Activated CD4-positive, CD25-positive, alpha-beta regulatory T cell treated with anti-CD3 and anti-CD28 coated beads, Interleukin-2, amount 50 U/mL, for 24 hours (primary cell): Measurements from ENCODE around the gene LST1.
"Not testable (repeated sequence)": the region's sequence is repeated elsewhere in the genome, so short reads cannot be mapped to it uniquely, and the experiment has no call there.

Experiments used
- ATAC-seq, 2 donors: fragments of 150-1000 bp; cut with Tn5 transposase; one replicate each; pipeline ENCODE4 v1.10.0; 2021; ENCODE audit warnings: mild to moderate bottlenecking in 1 of 2, moderate library complexity in 1 of 2

The LST1 gene

DNA sequence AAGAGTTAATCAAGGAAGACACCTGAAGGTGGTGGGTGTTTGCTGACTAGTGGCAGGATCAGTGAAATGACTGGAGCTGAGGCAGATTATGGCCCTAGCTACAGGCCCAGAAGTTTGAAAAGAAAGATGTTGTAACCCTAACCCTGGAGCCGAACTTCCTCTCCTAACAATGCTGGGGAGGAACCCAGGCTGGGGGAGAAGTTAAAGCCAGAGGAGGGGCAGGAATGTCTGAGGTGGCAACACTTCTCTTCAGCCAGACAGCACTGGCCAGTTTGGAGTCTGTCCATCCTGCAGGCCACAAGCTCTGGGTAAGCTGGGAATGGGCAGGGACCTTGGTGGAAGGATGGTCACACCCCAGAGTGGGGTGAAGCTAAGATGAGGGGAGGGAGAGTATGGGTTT lies at the start of gene LST1:
Gene LST1 (plus strand): TSS at position 270 of the 400 bp plus-strand sequence. CDS start 1,023 bp downstream, outside the sequence.
- peak; percentile 7 to 11 for ATAC-seq

DNA sequence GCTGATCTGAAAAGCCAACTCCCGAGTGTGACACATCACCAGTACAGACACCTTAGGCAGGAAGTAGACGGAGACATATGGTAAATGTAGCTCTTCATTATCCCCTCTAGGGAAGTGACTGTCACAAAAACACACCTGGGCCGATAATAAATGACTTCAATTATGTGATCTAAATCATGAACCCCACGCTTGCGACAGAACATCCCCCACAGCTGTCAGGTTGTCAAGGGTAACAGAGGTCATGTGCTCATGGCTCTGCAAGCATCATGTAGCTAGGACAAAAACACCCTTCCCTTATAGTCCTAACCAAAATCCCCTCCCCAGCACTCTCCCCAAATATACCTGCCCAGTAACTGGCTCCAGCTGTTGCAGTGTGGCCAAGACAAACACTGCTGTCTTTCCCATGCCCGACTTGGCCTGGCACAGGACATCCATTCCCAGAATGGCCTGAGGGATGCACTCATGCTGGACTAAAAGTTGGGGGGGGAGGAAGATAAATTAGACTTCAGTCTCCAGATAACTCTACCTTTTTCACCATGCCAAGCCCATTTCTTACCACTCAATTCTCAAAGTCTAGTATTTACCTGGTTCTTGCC lies 47.2 kb upstream of the LST1 start:
- no peak for ATAC-seq

DNA sequence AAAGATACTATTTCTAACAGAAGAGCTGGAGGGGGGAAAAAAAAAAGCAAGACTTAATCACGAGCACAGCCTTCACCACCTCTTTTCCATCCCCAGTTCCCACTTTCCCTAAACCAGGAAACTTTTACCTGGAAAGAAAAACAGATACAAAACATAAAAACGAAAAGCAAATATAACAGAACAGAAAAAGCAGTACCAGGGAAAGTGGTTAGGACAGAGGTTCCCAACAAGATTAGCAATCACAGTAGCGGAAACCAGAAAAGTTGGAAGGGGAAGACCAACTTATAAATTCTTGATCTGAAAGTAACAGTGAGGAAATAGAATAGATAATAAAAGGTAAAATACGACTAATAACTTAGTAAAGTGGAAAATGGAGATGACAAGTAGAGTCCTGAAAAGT lies 45.4 kb upstream of the LST1 start:
- ATAC-seq: no peak

DNA sequence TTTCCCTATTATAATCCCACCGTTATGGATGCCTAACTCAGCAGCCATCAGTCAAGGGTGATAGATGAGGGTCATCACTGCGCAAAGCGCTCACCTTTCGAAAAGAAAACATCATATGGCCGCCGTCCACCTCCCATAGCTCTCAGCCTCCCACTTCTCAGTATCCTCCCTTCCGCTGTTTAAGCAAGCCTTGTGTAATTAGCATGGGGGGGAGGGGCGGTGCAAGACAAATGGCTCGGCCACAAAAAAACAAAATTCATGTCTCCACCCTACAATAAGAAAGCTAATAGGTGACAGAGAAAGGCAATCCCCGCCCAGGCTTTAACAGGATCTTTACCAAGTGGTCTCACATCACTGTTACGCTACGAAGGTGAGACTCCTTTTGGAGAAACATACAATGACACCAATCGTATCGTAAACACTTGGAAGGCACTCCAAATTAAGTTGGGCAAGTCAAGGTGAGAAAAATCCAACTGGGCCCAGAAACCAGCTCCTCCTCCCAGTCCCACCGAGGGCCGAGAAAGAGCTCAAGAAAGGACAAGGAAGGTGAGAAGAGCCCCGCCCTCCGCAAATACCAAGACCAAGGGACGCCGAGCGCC lies 44.9 kb upstream of the LST1 start:
- ATAC-seq: peak; percentile 6 to 18

DNA sequence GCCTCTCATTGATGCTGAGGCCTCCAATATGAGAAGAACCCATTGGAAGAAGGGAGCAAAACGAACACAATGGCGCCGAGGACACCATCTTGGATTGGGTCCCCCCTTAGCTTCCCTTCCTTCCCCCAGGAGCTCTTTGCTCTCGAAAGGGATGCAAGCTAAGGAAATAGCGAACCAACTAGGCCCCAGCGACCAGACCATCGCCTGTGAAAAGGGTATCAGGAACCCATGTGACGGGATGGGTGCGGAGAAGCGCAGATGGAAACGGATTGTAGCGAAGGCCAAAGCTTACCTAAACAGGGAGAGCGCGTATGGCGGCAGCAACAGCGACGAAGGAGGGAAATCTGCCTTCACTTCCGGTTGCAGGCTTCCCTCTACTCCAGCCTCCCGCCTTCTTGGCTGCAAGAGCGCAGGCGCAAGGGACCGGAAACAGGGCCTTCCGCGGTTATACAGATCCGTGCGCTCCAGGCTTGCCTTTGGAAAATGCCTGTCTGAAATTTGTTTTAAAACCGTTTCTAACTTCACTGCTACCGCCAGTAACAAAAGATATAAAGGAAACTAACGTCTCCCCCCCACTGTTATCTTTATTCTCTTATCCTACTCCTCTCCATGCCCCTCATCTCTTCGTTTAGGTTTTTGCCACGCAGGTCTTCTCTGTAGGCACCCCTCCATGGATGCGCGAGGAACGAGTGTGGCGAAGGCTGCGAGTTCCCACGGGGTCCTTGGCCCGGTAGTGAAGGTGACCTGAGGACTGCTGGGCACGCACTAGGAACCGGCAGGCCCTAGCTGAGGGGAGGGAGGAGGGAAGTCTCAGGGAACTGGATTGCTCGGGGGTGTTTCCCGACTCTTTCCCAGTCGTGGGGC lies 44.2 kb upstream of the LST1 start, which contains the start of gene DDX39B:
Gene DDX39B (minus strand): TSS at position 346 of the 864 bp plus-strand sequence. CDS start 1,471 bp downstream, outside the sequence.
- peak; percentile 77 to 85 for ATAC-seq

DNA sequence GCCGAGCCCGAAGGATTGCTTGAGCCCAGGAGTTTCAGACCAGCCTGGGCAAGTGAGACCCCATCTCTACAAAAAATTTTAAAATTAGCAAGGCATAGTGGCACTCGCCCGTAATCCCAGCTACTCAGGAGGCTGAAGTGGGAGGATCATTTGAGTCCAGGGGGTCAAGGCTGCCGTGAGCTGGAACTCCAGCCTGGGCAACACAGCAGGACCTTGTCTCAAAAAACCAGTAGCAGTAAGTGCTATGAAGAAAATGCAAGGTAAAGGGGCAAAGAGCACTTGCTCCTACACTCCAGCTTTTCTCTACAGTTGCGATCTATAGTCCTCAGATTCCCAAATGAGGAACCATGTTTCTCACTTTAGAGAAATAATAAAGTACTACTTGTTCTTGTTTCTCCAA lies 42.4 kb upstream of the LST1 start:
- no peak for ATAC-seq

DNA sequence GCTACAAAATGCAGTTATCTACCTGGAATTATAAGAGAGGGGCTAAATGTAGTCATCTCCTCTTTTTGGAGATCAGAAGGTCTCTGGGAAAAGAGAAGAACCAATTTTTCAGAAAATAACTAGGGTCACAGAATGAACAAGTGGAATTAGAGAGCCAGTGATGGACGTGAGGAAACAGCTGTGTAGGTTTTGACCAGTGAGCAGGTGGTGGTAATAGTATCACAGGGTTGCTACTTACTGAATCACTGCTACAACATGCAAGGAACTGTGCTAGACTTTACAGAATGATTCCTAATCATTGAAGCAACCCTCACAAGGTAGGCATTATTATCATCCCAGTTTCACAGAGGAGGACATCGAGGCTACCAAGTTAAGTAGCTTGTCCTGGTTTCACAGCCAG lies 41.4 kb upstream of the LST1 start:
- ATAC-seq: no peak

DNA sequence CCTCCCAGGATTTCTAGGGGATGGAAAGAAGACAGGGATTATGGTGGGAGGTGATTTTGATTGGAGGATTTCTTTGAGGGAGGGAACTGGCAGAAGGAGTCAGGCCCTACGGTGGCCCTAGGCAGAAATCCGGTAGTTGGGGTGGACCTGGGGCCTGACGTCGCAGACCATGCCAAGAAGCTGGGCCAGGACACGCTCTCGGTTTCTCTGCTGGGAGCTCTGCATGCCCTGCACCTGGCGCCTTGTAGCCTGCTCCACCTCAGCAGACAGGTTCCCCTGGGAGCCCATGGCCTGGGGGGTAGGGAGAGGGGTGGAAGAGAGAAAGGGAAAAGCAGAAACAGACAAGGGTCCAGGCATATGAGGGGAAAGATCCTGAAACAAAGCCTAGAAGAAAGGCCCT lies 40.8 kb upstream of the LST1 start:
- no peak for ATAC-seq

DNA sequence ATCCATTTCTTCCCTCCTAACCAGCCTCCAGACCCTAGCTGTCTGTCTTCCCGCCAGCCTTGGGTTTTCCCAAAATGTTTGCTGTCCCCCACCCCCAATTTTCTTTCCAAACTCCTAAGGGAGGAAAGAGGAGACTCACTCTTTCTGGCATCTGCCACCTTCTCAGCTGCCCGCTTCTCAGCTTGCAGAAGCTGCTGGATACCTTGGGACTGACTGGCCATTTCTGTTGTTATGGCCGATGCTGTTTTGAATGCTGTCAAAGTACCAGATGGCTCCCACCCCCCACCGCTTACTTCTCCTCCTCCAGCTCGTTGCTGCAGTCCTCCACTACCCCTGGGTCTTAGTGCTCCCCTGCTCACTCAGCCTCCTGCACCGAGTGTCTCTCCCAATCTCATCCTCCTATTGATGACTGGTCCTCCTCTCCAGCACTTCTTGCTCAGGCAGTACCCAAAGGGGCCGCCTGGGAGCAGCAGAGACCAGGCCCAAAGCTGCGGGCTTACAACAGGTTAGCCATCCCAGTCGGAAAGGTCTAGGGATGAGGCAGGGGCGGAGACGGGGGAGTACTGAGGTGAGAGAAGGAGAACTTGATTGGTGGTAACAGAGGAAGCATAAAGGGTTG lies 39.6 kb upstream of the LST1 start, which contains the start of gene ATP6V1G2:
Gene ATP6V1G2 (minus strand): TSS at position 270 of the 619 bp plus-strand sequence. CDS start 49 bp downstream, at position 221.
- ATAC-seq: peak; percentile 57 to 58

DNA sequence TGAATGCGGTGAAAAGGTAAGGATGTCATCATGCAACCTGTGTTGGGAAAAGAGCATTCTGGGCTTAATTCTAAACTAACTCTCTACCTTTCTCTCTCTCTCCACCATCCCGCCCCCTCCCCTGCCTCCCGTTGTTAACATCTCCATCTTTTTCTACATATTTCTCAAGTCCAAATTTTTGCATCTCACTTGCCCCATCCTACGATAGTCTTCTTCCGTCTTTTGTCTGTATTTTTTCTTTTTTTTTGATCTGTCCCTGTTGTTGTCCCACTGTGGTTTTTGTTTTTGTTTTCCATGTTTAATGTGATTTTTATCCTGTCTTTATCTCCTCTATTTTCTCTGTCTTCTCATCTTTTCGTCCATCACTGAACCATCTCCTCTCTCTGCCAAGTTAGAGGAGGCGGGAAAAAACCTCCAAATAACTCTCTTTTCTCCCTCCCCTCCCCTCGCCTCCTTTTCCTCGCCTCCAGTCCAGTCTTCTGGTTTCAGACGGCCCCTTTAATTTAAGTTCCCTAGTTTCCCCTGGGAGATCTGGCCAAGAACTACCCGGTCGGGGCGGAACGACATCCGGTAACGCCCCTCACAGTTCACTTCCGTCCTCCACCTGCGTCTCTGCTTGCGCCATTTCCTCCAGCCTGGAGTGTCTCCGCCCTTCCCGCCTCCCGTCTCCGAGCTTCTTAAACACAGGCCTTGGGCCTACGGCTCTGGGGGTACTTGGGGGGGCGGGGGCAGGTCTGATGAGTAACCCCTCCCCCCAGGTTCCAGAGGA lies 38.9 kb upstream of the LST1 start, which contains the start of gene NFKBIL1:
Gene NFKBIL1 (plus strand): TSS at position 651 of the 769 bp plus-strand sequence. CDS start 87 bp downstream, at position 738.
- ATAC-seq: peak; percentile 91

DNA sequence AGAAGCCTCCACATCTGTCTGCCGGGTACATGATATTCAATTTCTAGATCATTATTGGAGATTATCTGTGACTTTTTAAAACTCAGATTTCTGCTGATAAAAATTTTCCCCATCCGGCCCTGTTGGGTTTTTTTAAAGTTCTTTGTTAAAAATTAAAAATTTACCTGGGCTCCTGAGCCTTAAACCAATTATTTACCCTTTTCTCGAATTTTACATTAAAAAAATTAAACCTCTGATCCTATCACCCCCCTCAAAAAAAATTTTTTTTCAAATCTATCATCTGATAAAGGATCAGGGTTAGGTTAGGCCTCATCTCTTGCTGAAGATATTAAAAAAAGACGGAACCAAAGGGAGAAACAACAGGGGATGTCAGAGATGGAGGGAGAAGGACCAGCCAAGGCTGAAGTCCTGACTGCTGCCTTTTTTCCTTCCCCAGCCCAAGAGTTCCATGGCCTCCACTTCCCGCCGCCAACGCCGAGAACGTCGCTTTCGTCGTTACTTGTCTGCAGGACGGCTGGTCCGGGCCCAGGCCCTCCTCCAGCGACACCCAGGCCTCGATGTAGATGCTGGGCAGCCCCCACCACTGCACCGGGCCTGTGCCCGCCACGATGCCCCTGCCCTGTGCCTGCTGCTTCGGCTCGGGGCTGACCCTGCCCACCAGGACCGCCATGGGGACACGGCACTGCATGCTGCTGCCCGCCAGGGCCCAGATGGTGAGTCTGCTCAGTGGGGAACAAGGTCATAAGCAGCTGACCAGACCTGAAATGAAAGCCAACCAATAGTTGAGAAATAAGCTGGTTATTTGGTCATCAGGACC lies 38.1 kb upstream of the LST1 start:
- no peak for ATAC-seq

DNA sequence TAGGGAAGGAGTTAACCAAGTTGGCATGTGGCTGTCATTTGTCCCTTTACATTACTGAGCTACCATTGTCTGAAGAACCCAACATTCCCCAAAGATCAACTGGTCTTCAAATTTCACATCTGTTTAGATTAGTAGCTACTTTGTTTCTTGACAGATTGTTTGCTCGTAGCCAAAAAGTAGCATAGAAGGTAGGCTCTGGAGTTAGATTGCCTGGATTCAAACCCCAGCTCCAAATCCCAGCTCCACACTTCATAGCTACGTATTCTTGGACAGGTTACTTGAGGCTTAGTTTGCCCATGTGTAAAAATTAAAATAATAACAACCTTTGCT lies 37.6 kb upstream of the LST1 start:
- ATAC-seq: no peak

DNA sequence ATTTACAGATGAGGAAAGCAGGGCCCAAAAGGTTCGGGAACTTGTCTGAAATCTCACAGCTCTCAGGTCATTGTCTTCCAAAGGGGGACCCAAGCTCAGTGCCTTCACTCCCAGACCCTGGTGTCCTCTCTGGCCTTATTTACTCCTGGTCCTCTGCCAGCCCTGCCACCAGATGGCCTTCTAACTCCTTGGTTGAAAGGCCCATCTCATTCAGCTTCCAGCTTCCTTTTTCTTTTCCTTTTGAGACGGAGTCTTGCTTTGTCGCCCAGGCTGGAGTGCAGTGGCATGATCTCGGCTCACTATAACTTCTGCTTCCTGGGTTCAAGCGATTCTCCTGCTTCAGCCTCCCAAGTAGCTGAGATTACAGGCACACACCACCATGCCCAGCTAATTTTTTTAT lies 34.7 kb upstream of the LST1 start:
- ATAC-seq: not testable (repeated sequence)

DNA sequence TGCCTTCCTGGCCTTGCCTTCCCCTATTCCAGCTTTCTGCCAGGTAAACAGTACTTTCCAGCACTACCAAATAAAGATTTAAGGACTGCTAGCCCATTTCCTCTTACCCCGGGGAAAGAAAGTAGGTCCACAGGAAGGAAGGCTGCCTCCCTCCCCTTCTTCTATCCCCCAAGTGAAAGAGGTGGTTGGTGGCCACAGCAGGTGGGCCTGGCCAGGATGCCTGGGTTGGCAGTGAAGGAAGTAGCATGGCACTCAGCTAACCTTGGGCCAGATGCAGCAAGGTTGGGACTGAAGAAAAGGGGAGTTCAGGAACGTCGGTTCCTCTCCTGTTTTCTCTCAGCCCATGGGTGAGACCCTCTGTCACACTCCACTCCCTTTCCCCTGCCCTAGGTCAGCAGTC lies 29.8 kb upstream of the LST1 start:
- no peak for ATAC-seq

DNA sequence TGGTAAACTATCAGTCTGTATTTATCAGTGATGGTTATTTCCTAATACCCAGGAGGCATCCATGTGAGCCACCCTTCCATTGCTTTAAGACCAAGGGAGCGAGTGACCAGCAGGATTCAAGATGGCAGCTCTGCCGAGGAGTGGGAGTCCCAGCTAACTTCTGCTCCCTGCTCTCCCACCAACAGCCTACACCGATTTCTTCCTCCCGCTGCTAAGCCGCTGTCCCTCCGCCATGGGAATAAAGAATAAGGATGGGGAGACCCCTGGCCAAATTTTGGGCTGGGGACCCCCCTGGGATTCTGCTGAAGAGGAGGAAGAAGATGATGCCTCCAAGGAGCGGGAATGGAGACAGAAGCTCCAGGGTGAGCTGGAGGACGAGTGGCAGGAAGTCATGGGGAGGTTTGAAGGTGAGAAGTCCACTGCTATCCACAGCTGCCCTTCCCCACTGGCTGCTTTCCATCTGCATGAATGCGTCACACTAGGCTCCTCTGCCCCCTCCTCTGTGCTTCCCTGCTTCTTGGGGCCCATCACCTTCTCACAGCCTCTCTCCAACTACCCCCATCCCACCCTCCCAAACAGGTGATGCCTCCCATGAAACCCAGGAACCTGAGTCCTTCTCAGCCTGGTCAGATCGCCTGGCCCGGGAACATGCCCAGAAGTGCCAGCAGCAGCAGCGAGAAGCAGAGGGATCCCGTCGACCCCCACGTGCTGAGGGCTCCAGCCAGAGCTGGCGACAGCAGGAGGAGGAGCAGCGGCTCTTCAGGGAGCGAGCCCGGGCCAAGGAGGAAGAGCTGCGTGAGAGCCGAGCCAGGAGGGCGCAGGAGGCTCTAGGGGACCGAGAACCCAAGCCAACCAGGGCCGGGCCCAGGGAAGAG lies 28.4 kb upstream of the LST1 start:
- no peak for ATAC-seq

DNA sequence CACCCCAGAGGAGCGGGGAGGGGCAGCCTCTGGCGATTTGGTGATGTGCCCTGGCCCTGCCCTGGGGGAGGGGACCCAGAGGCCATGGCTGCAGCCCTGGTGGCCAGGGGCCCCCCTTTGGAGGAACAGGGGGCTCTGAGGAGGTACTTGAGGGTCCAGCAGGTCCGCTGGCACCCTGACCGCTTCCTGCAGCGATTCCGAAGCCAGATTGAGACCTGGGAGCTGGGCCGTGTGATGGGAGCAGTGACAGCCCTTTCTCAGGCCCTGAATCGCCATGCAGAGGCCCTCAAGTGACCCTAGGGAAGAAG lies 27.8 kb upstream of the LST1 start:
- ATAC-seq: no peak

DNA sequence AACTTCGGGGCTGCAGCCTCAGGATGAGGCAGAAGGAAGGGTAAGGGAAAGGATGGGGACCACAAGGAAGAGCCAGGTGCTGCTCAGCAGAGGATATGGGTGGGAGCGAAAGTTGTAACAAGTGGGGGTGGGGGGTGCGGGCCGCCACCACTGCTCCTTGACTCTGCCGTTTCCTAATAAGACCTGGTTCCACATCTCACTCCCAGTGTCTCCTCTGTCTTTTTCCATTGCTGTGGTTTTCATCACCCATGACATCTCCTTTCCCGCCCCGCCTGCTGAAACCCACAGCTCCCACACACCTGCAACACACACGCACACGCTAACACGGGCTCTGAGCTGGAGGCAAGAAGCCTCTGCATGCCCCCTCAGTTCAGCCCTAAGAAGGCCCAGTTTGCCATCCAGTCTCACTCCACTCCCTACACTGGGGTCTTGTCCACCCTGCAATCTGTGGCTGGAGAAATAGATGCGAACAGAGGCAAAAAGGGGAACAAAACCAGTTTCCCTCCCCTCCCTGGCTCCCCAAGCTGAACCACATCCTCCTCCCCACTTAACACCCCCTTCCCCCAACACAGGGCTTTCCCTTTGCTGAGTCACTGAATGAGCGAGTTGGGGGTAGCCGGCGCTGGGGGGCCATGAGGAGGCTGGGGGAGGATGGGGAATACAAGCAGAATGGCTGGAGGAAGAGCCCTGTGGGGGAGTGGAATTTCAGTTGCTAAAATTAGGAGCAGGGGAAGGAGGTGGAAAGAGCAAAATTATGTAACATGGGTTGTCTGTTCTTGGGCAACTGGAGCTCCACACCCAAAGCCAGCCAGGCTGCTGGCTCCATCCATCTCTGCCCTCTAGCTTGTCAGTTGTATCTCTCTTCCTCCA lies 27.2 kb upstream of the LST1 start:
- peak; percentile 69 to 72 for ATAC-seq

DNA sequence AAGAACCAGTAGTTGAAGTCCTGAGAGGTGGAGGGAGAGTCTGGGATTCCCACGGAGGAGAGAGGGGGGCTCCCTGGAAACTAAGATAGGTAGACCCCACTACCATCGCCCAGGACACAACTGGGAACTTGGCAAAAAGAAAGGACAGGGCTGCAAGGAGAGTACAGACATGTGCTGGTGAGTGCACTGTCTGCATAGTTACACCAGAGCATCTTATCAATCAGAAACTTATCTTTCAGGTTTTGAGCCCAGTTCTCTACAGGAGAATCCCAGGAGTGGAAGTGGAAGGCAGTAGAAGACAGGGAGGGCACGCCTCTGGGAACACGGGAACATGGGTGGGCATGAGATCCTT lies 26.5 kb upstream of the LST1 start:
- ATAC-seq: peak; percentile 21 to 34

DNA sequence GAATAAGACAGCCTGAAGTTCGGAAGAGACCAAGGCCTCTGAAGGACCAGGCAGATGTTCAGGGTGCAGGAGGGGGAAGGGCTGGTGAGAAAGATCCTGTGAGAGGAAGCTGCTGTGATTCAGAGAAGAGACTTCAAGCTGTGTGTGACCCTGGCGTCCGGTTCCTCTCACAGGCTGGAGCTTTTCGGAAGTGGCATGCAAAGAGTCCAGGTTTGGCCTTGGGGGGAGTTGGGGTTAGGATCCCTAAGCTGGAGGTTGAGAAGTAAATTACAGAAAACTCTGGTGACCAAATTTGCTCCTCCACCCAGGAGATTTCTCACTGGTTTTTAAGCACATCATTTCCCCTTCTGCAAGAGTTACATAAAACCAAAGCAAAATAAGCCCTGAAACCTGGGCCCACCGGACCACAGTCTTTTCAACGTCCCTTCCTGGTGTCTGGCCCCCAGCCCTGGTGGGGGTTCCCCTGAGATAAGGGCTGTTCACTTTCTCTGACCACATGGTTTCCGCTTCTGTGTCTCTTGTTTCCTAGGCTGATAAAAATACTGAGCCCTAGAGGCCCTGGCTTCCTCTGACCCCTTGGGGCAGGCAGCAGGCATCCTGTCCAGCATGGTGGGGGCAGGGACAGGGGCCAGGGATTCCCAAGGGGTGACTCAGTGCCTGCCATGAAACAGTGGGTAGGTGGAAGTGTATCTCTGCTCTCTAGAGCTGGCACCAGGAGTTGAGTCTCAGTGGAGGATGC lies 25.9 kb upstream of the LST1 start:
- ATAC-seq: peak; percentile 54 to 65
